Coronary artery (tissue), 2 donors: ENCODE data around the gene PIAS2.
"Not testable (repeated sequence)": the region's sequence is repeated elsewhere in the genome, so short reads cannot be mapped to it uniquely, and the experiment has no call there.

Experiments used
- DNase-seq: peaks from one replicate; pipeline ENCODE4 v3.0.0-alpha.2; 2017; ENCODE audit warnings: low spot score
- H3K27ac ChIP-seq, 2 donors: fragments of 200-600 bp; sonication (generic); one replicate each; pipeline ENCODE4 v1.5.1; 2016 to 2019
- H3K4me3 ChIP-seq: fragments of 200-600 bp; sonication (generic); 2 replicates; pipeline ENCODE4 v1.5.1; 2016; ENCODE audit warnings: mild to moderate bottlenecking, moderate library complexity
- TF ChIP-seq, protein P1 (sequence below): fragments of 200-600 bp; sonication (generic); IDR thresholded peaks from one replicate; pipeline ENCODE4 v1.5.1; 2019; ENCODE audit warnings: antibody characterized with exemption

PIAS2 gene

GRCh38 chr18:46810481-46811000 lies 106.8 kb downstream of the PIAS2 start:
- TF ChIP-seq, protein P1, sequence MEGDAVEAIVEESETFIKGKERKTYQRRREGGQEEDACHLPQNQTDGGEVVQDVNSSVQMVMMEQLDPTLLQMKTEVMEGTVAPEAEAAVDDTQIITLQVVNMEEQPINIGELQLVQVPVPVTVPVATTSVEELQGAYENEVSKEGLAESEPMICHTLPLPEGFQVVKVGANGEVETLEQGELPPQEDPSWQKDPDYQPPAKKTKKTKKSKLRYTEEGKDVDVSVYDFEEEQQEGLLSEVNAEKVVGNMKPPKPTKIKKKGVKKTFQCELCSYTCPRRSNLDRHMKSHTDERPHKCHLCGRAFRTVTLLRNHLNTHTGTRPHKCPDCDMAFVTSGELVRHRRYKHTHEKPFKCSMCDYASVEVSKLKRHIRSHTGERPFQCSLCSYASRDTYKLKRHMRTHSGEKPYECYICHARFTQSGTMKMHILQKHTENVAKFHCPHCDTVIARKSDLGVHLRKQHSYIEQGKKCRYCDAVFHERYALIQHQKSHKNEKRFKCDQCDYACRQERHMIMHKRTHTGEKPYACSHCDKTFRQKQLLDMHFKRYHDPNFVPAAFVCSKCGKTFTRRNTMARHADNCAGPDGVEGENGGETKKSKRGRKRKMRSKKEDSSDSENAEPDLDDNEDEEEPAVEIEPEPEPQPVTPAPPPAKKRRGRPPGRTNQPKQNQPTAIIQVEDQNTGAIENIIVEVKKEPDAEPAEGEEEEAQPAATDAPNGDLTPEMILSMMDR = no peak
- Histone ChIP-seq H3K4me3 (no peak overlapping the region), H3K27ac (no peak overlapping the region)
- DNase-seq = no peak

DNA sequence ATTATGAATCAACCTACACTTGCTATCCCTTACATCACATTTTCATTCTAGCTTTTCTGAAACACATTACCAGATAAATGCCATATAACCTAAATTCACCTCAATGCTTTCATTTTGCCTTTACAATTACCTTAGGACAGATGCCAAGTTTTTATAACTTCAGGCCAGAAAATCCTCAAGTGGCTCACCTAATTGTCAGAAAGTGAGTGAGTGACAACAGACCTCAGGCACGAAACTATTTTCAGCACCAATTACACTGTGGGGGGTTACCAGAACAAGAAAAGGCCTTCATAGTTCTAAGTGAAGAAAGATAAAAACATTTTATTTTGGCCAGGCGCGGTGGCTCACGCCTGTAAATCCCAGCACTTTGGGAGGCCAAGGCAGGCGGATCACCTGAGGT lies 108.2 kb downstream of the PIAS2 start:
- no peak overlapping the region for H3K27ac ChIP-seq
- no peak overlapping the region for H3K4me3 ChIP-seq
- TF ChIP-seq, protein P1 = no peak
- no peak for DNase-seq

GRCh38 chr18:46795945-46796344 lies 121.4 kb downstream of the PIAS2 start:
- DNase-seq, H3K4me3 ChIP-seq, H3K27ac ChIP-seq: not testable (repeated sequence)

GRCh38 chr18:46794607-46795006 lies 122.7 kb downstream of the PIAS2 start:
- DNase-seq = no peak
- Histone ChIP-seq H3K27ac (no peak overlapping the region), H3K4me3 (no peak overlapping the region)
- TF ChIP-seq, protein P1 = no peak

- no peak overlapping the region for H3K4me3 ChIP-seq
- TF ChIP-seq, protein P1 = no peak
- no peak for DNase-seq
- H3K27ac ChIP-seq = no peak overlapping the region
Measured at GRCh38 chr18:46793565-46793964, 123.7 kb downstream of the PIAS2 start.

- TF ChIP-seq, protein P1 = no peak
- H3K4me3 ChIP-seq = no peak overlapping the region
- DNase-seq = no peak
- no peak overlapping the region for H3K27ac ChIP-seq
Measured at GRCh38 chr18:46789088-46789487, 128.2 kb downstream of the PIAS2 start.

GRCh38 chr18:46787674-46788073 lies 129.6 kb downstream of the PIAS2 start:
- DNase-seq = no peak
- H3K27ac ChIP-seq = no peak overlapping the region
- H3K4me3 ChIP-seq = no peak overlapping the region
- TF ChIP-seq, protein P1 = no peak

GRCh38 chr18:46772357-46772756 lies 144.9 kb downstream of the PIAS2 start:
- H3K4me3 ChIP-seq = no peak overlapping the region
- TF ChIP-seq, protein P1 = no peak
- no peak for DNase-seq

More at GRCh38 chr18:46772357-46772756, 144.9 kb downstream of the PIAS2 start:
- H3K27ac ChIP-seq = no peak overlapping the region
